ENCODE results near the gene INPP4A.
"Not testable (repeated sequence)": the region's sequence is repeated elsewhere in the genome, so short reads cannot be mapped to it uniquely, and the experiment has no call there.

The INPP4A gene

DNA sequence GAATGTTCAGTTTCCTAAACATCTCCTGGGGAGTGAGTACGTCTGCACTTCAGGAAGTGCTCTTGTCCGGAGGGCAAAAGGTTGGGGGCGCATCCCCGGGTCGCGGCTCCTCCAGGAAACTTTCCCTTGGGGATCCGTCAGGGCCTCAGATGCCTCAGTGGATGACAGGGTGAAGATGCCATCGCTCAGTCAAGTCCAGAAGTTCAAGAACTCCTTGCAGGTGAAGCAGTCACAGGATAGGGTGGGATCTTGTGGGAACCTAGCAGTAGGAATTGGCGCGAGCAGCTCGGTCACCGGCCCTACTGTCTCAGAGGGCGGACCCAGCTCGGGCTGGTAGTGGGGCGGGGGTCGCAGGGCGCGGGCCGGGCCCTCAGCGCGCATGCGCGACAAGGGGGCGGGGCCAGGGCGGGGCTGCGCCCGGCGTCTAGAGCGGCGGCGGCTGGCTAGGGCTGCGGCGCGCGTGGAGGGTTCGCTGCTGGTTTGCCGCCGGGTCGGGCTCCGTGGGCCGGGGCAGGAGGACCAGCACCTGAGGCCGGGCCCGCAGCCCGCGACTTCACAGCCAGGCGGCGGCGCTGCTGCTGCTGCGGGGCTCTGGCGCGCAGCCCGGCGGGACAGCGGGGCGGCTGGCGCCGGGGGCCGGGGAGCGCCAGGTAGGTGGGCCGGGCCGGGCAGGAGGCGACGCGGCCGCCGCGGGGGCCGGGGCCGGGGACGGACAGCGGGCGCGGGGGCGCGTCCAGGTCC lies at the start of gene INPP4A:
Gene INPP4A (plus strand): TSS at position 423 of the 741 bp plus-strand sequence. CDS start 75,191 bp downstream, outside the sequence.
- peak; percentile 58 for DNase-seq (ENCODE audit: low spot score)

DNA sequence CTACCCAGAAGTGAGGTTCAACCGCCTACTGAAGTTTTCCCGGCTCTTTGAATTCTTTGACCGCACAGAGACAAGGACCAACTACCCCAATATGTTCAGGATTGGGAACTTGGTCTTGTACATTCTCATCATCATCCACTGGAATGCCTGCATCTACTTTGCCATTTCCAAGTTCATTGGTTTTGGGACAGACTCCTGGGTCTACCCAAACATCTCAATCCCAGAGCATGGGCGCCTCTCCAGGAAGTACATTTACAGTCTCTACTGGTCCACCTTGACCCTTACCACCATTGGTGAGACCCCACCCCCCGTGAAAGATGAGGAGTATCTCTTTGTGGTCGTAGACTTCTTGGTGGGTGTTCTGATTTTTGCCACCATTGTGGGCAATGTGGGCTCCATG lies 48.7 kb upstream of the INPP4A start:
- no peak for DNase-seq (ENCODE audit: low spot score)

DNA sequence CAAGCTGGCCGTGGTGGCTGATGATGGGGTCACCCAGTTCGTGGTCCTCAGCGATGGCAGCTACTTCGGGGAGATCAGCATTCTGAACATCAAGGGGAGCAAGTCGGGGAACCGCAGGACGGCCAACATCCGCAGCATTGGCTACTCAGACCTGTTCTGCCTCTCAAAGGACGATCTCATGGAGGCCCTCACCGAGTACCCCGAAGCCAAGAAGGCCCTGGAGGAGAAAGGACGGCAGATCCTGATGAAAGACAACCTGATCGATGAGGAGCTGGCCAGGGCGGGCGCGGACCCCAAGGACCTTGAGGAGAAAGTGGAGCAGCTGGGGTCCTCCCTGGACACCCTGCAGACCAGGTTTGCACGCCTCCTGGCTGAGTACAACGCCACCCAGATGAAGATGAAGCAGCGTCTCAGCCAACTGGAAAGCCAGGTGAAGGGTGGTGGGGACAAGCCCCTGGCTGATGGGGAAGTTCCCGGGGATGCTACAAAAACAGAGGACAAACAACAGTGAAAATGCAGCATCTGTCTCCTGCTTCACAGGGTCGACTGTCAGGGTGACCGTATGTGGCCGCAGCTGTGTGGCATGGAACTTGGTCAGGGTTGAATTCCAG lies 47.8 kb upstream of the INPP4A start:
- DNase-seq (ENCODE audit: low spot score) = no peak

DNA sequence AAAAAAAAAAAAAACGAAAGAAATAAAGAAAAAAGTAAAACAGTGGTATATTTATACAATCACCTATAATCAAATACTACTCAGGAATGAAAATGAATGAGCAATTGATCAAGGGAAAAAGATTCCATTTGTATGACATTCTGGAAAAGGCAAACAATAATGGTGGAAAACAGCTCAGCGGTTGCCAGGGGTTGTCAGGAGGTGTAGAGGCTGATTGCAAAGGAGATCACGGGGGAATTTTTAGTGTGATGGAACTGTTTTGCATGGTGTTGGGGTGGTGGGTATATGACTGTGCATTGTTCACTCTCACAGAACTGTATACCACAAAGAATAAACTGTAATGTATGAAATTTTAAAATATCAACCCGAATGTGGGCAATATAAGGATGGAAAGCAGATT lies 45.5 kb upstream of the INPP4A start:
- DNase-seq (ENCODE audit: low spot score) = no peak

DNA sequence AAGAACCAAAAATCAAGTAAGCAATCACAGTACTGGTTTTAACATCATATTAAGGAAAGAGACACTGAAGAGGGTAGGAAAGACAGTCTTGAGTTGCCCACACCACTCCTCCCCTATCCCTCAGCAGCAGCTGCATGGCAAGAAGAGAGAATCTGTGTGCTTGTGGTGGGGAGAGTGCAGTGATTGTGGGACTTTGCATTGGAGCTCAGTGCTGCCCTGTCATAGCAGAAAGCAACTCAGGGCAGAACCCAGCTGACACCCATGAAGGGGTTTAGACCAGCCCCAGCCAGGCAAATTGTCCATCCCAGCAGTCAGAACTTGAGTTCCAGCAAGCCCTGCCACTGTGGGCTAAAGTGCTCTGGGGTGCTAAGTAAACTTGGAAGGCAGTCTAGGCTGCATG lies 40.8 kb upstream of the INPP4A start:
- DNase-seq (ENCODE audit: low spot score) = no peak

DNA sequence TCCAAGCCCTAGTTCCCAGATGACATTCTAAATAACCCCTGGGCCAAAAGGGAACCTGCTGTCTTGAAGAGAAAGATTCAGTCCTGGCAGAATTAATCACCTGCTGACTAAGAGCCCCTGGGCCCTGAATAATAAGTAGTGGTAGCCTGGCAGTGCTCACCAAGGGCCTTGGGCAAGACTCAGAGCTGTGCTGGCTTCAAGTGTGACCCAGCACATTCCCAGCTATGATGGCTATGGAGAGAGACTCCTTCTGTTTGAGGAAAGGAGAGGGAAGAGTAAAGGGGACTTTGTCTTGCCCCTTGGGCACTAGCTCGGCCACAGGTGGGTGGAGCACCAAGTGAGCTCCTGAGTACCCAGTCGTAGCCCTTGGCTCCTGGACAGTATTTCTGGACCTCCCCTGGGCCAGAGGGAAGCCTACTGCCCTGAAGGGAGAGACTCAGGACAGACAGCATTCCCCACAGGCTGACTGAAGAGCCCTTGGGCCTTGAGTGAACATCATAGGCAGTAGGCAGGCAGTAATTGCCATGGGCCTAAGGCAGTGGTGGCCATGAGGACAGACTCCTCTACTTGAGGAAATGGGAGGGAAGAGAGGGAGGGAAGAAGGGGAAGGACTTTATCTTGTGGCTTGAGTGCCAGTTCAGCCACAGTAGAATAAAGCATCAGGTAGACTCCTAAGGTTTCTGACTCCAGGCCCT lies 40.0 kb upstream of the INPP4A start:
- peak; percentile 4 for DNase-seq (ENCODE audit: low spot score)

DNA sequence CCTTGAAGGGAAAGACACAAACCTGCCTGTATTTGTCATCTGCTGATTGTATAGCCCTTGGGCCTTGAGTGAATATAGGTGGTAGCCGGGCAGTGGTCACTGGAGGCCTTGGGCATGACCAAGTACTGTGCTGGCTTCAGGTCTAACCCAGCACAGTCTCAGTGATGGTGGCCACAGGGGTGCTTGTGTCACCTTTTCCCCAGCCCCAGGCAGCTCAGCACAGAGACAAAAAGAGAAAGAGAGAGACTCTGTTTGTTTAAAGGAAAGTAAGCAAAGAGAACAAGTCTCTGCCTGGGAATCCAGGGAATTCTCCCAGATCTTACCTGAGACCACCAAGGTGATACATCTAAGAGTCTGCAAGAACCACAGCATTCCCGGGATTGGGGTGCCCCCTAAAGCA lies 39.4 kb upstream of the INPP4A start:
- no peak for DNase-seq (ENCODE audit: low spot score)

DNA sequence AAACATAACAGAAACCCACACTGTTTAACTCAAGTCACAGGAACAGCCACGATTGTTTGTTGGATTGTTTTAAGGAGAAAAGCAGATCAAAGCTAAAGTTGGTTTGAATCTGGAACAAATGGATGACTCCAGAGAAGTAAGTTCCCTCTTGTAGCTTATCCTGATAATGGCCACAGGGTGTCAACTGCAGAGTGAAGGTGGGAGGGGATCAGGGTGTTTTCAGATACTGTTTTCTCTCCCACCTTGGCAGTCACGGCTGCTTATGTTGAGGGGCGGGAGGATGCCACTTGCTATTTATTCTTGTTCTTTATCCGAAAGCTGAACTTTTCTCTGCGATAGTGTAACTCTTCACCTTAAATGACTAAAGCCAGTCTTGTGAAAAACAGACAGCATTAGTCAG lies 36.5 kb upstream of the INPP4A start:
- no peak for DNase-seq (ENCODE audit: low spot score)

DNA sequence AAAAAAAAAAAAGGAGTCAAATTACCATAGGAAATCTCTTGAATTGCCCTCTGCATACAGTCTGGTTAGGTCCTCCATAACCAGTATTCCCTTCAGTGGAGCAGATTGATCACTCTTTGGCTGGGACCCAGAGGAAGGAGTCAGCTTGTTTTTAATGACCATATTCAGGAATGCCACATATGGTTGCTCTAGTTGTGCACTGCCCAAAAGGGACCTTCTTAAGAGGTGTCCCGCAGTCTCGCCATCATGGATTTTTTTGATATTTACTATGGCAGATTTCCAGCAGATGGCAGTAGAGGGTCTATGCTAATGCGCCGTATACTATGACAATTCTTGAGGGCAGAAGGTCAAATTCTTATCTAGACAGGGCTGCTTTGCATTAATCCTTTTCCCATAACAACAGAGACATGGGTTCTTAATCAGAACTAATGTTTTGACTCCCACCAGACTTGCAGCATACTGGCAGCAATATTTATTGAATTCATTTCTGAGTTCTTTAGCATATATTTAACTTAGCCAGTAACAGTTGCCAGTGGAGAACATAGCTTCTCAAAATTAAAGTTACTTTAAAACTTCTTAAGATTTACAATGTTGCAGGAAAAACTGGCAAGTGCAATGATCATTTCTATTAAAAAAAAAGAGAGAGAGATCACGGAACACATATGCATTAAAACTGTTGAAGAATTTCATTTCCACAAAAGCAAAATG lies 31.8 kb upstream of the INPP4A start:
- peak; percentile 69 for DNase-seq (ENCODE audit: low spot score)

DNA sequence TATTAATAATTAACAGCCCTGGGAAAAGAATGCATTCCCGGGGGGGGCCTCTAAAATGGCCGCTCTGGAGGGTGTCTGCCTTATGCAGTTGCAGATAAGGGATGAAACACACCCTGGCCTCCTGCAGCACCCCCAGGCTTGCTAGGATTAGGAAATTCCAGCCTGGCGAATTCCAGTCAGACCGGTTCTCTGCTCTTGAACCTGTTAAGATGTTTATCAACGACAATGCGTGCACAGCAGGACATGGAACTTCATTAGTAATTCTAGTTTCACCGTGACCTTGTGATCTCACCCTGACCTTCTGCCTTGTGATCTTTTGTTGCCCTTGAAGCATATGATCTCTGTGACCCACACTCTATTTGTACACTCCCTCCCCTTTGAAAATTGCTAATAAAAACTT lies 30.4 kb upstream of the INPP4A start:
- not testable (repeated sequence) for DNase-seq (ENCODE audit: low spot score)

DNA sequence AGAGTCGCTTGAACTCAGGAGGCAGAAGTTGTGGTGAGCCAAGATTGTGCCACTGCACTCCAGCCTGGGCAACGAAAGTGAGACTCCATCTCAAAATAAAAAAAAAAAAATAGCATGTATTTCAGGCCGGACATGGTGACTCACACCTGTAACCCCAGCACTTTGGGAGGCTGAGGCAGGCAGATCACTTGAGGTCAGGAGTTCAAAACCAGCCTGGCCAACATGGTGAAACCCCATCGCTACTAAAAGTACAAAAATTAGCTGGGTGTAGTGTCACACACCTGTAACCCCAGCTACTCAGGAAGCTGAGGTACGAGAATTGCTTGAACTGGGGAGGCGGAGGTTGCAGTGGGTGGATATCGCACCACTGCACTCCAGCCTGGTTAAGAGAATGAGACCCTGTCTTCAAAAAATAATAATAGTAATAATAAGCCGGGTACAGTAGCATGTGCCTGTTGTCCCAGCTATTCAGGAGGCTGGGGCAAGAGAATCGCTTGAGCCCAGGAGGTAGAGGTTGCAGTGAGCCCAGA lies 28.9 kb upstream of the INPP4A start:
- not testable (repeated sequence) for DNase-seq (ENCODE audit: low spot score)

DNA sequence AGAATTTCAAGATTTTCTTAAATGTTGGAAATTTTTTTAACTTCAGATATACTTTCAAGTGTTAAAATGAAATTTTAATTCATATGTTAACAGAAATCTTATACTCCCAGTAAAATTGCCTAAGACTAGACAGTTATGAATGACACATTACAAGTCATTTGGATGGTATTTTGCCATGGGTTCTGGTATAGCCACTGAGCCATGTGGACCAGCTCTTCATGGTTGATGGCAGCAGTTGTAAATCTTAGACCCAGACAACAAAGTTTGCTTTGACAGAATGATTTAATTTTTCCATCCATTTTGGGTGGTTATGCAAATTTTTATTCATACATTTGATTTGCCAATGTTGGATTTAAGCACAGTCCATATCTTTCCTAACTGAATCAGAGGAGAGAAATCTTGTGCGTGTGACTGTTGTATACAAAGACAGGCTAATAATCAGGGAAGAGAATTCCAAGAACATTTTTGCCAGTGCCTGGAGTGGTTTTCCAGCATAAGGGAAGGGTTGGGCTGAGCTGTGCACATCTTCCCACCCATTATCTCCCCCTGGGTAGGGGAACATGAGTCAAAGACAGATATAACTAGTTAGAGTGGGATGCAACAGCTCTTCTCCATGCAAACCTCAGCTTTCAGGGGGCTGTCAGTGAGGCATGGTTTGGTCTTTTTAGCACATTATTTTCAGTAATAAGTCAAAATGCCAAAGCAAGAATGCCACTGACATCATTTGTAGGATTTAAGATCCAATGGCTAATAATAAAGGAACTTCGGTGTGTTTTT lies 28.1 kb upstream of the INPP4A start:
- DNase-seq (ENCODE audit: low spot score) = no peak

DNA sequence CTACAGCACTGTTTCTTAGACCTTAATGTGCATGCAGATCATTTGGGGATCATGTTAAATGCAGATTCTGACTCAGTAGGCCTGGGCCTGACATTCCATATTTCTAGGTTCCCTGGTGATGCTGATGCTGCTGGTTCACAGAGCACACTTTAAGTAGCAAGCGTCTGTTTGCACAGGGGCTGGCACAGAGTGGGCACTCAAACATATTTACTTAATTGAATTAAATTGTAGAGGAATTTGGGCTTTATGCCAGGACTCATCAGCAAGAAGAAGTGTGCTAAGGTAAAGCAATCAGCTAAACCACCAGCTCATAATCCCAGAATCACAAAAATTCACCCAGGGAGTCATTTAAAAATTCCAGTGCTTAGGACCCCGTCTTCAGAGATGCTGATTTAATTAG lies 25.1 kb upstream of the INPP4A start:
- DNase-seq (ENCODE audit: low spot score) = no peak

DNA sequence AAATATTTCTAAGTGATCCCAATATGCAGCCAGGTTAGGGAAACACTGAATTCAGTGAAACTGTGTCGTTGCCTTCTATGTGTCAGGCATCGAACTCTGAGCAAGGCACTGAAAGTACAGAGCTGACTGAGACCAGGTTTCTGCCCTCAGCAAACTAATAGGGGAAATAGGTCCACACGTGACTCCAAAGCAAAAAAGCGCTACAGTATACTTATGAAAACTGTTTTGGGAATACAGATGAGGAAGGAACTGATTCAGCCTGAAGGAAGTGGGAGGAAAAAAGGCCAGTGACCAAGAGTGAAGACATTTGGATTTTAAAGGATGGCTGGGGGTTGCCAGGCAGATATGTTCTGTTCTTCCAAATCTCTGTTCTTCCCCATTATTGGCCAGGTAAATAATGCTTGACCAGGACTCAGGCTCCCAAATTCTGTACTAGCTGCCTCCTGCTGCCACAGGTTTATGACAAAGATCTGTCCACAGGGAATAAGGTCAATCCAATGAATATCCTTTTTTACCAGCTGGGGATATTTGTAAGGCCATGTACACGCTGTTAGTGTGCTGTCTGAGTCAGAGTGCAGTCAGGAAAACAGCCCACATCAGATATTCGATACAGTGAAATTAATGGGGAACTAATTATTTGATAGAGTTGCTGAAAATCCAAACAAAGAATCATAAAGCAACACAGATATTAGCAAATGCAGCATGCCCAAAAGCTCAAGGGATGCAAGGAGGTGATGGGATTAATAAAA lies 24.5 kb upstream of the INPP4A start:
- no peak for DNase-seq (ENCODE audit: low spot score)

DNA sequence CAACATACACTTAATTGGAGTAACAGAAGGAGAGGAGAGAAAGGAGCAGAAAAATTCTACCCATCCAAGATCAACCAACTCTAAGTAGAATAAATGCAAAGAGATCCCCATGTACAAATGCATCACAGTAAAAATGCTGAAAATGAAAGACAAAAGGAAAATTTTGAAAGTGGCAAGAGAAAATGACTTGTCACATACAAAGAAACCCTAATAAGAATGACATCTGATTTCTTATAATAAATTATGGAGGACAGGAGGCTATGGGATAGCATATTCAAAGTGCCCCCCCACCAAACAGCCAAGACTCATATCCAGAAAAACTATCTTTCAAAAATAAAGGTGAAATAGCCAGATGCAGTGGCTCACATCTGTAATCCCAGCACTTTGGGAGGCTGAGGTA lies 22.2 kb upstream of the INPP4A start:
- DNase-seq (ENCODE audit: low spot score) = no peak

DNA sequence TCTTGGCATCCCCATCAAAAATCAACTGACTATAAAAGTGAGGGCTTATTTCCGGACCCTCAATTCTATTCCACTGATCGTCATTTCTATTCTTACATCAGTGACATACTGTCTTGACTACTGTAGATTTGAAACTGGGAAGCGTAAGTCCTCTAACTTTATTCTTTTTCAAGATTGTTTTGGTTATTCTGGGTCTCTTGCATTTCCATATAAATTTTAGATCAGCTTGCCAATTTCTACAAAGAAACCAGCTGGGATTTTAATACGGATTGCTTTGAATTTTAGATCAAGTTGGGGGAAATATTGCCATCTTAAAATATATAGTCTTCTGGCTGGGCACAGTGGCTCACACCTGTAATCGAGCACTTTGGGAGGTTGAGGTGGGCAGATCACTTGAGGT lies 17.9 kb upstream of the INPP4A start:
- no peak for DNase-seq (ENCODE audit: low spot score)

DNA sequence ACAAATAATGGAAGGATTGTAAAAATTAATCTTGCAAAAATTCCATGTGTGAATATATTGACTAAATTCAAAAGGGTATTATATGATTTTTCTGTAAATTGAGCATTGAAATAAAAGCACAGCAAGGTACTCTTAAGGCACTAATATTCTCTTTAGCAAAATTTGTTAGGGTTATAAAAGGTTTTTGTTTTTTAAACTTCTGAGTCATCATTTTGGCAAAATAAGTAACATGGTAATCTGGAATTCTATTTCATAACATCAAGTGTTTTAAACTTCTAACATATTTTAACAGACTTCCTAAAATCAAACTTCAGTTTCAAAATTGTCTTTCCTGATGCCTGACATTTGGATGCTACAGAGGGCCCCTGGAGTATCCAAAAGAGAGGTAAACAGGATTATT lies 12.5 kb upstream of the INPP4A start:
- DNase-seq (ENCODE audit: low spot score) = no peak

DNA sequence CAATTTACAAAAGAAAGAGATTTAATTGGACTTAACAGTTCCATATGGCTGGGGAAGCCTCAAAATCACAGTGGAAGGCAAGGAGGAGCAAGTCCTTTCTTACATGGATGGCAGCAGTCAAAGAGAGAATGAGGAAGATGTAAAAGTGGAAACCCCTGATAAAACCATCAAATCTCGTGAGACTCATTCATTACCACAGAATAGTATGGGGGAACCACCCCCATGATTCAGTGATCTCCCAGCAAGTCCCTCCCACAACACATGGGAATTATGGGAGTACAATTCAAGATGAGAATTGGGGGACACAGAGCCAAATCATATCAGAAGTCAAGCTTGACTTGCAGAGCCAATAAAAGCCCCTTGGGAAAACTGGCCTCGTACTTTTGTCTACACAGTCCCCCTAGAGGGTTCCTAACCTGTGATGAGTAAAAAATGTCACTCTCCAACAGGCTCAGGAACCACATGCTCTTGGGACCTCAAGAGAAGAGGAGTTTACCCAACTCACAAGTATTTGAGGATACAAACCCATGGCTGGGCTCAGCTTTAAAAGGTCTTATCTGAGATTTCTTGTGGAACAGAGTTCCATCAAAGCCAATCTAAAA lies 11.2 kb upstream of the INPP4A start:
- no peak for DNase-seq (ENCODE audit: low spot score)

DNA sequence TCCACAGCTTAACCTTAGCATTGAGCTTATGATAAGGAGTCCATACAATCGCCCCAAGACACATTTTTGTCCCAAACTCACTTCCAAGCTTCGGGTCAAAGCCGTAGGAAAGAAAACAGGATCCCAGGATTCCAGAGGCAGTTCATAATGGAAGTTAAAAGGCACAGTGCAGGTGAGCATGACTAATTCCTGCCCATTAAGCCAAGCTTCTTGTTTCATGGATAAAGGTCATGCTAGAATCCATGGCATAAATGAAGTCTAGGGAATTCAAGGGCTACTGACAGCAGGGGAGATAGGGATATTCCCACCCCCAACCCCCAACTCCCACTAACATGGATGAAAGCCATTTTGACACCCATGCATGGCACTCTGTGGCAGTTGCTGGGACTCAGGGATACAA lies 10.2 kb upstream of the INPP4A start:
- DNase-seq (ENCODE audit: low spot score) = no peak

DNA sequence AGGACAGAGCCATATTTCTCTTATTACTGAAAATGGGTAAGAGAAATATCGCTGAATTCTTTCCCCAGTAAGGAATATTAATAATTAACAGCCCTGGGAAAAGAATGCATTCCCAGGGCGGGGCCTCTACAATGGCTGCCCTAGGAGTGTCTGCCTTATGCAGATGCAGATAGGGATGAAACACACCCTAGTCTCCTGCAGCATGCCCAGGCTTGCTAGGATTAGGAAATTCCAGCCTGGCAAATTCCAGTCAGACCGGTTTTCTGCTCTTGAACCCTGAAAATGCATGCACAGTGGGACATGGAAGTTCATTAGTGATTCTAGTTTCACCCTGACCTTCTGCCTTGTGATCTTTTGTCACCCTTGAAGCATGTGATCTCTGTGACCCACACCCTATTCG lies 9.0 kb upstream of the INPP4A start:
- not testable (repeated sequence) for DNase-seq (ENCODE audit: low spot score)

DNA sequence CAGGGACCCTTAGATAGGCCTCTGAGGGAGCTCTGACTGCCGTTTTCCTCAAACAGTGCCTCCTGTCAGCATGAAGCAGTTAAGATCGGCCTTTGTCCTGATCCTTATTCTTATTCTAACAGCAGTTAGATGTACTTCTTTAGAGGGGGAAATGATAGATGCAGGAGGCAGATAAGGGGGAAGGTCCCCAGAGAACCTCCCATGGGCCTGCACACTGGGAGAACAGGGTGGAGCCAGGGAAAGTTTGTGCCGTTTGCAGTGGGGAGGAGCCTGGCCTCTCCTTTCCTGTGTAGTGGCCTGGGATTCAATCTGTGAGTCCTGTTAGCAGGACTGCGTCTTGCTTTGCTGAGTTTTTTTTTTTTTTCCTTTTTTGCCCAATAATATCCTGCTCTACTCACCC lies 7.9 kb upstream of the INPP4A start:
- no peak for DNase-seq (ENCODE audit: low spot score)
